NCI-H2107 treated with DMSO at 0.1 percent for 48 hours (cell line): Measurements from ENCODE around the gene NUF2.
A peak's percentile ranks its signal among the peaks of the same experiment; 100 is the strongest.
"Not testable (repeated sequence)": the region's sequence is repeated elsewhere in the genome, so short reads cannot be mapped to it uniquely, and the experiment has no call there.

ENCODE experiments used
- DNase-seq: peaks from one replicate; lab custom pipeline; 2025; ENCODE audit not compliant: unreplicated experiment; lab: John Stamatoyannopoulos, UW

NUF2 gene

DNA sequence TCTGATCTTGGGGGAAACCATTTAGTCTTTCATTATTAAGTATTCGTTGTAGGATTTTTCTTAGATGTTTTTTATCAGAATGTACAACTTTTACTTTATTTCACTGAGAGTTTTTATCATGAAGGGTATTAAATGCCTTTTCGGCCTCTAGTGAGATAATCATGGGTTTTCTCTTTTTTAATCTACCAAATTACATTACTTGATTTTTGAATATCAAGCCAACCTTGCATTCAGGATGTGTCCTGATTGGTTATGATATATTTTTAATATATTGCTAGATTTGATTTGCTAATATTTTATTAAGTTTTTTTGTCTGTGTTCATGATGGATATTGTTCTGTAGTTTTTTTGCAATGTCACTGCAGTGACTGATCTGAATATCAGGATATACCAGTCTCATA, 9.4 kb downstream of the NUF2 start:
- DNase-seq: no peak

DNA sequence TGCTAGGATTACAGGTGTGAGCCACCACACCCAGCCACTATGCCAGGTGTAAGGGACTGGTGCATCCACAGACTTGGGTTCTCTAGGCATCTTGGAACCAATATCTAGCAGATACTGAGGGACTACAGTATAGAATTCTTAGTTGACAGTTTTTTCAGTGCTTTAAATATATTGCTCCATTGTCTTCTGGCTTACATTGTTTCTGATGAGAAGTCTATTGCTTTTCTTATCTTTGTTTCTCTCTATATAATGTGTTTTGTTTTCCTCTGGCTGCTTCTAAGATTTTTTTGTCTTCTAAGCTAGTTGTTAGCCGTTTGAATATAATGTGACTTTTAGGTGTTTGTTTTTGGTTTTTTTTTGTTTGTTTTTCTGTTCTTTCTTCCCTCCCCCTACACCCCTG, 13.5 kb downstream of the NUF2 start:
- DNase-seq: no peak

DNA sequence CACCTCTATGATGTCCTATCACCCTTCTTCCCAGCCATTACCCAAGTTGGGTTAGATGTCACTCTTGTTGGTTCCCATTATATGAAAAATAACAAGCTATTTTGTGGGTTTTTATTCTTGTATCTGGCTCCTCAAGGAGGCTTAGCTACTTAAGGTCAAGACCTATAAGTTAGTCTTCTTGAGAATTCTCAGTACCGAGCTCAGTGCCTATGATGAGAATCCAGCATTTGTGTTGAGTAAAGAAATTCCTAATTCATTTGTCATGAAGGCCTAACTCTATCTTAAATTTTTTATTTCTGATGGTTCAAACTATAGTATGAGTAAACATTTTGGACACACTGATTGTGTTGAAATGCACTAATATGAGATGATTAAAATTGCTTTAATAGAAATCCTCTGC, 15.9 kb downstream of the NUF2 start:
- no peak for DNase-seq

DNA sequence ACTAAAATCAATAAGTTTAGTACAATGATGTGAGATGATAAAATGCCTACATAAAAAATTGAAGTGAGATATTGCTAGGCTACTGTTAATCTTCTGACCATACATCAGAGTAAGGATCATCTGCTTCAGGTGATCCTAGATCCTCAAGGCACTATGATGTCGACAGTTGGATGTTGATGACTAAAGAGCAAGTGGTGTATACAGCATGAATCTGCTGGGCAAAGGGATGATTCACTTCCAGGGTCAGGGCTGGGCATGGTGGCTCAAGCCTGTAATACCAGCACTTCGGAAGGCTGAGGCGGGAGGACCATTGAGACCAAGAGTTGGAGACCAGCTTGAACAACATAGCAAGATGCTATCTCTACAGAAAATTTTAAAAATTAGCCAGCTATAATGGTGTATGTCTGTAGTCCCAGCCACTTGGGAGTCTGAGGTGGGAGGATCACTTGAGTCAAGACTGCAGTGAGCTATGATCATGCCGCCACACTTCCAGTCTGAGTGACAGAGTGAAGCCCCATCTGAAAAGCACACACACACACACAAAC, 24.6 kb downstream of the NUF2 start:
- no peak for DNase-seq

DNA sequence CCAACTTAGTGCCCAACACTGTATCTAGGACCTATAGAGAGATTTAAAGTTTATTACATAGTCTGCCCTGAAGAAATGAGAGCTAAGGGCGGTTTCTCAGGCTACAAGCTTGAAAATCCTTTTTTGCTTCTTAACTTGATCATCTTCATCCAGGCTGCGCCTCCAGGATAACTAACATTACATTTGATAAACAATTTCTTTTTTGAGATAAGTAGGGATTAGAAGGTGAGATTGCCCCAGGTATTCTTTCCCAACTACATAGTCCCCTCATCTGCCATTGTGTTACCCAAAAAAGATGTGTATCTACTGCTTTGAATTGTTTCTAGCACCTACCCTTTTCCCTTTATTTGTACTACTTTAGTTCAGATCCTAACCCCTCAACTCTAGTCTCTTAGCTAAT, 25.4 kb downstream of the NUF2 start:
- DNase-seq: no peak

DNA sequence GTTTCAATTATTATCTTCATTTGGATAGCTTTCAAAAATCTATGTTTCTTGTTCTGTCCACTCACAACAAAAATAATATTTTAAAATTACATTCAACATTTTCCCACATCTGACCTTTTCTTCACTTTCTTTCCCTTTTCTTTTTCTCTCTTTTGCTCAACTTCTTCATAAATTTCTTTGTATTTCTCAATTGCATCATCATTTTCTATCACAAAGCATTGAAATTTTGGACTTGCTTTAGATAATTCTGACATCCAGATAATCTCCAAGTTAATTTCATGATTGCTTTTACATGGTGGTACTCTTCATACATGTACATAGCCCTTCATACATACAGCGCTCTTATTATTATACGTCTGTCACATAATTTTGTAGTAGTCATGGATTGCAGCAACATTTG, 30.2 kb downstream of the NUF2 start:
- no peak for DNase-seq

DNA sequence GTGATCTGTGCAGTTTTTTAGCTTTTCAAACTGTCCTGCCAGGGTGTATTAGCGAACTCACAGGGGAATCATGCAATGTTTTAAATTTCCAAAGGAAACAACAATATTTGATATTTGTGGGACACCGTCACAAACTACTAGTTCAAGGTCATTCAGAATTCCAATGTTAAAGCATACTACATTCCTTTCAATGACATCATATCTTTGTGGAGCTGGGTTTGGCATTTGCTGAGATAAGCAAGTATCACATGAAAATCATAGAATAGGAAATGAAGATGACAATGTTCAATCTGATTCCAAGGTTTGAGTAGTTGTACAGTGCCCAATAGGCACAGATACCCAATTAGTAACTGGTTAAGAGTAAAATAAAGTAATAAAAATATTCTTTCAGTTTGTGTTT, 35.6 kb downstream of the NUF2 start:
- no peak for DNase-seq

DNA sequence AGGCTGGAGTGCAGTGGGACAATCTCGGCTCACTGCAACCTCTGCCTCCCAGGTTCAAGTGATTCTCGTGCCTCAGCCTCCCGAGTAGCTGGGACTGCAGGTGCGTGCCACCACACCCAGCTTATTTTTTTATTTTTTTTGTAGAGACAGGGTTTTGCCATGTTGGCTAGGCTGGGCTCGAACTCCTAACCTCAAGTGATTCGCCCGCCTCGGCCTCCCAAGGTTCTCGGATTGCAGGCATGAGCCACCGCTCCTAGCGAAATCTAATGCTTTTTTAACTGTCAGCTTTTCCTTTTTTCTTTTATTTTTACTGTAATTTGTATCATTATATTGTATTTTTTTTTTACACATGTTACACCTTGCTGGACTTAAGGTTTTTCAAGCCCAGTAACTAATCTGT, 36.4 kb downstream of the NUF2 start:
- DNase-seq: not testable (repeated sequence)

DNA sequence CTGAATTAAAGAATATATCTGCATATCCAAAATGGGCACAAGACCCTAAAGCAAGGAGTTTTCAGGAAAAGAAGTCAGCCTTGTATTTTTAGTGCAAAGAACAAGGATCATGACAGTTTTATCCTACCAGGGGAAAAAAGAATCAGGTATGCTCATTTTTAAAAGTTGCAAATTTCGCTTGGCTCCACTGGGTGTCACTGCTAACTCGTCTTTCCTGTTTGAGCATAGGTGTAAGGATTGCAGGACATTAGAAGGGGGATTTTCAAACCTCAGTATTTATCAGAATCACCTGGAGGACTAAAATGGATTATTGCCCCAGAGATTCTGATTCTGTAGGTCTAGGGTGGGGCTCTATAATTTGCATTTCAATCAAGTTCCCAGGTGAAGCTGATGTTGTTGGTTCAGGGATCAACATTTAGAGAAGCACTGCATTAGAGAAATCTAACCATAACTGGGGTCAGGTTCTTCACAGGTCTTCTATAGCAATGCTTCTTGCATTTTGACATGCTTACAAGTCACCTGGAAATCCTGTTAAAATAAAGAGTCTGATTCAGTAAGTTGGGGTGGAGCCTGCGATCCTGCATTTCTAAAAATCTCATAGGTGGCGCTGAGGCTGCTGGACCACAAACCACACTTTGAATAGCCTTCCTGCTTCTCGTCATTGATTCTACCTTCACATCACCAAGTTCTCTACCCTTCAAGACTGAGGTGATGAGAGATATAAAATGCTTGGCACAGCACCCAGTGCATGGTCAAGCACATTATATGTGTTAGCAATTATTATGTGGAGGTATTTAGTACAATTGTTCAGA, 39.6 kb downstream of the NUF2 start:
- DNase-seq: peak; percentile 65

DNA sequence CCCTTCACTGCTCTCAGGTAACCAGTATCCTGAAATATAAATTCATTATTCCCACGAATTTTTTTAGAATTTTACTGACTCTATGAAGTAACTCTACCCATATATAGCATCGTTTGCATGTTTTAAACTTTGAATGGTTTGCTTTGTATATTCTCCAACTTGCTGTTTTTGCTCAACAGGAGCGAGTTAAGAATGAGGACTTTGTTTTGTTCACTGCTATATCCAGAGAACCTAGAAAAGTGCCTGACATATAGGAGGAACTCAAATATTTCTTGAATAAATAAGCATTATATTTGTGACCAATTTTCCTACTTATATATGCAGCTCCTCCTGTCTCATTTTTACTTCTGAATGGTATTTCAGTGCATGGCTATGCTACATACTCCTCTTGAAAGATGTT, 43.4 kb downstream of the NUF2 start:
- DNase-seq: no peak

DNA sequence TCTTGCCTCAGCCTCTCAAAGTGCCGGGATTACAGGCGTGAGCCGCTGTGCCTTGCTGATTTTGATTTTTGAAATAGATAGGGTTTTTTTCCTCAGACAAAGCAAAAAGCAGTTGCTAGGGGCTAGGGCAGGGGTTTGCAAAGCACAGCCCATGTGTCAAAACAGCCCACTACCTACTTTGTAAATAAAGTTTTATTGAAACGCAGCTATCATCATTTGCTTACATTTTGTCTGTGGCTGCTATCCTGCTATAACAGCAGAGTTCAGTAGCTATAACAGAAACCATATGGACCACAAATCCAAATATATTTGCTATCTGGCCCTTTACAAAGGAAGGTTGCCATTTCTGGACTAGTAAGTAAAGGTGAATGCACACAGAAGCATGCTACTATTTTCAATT, 44.8 kb downstream of the NUF2 start:
- no peak for DNase-seq

DNA sequence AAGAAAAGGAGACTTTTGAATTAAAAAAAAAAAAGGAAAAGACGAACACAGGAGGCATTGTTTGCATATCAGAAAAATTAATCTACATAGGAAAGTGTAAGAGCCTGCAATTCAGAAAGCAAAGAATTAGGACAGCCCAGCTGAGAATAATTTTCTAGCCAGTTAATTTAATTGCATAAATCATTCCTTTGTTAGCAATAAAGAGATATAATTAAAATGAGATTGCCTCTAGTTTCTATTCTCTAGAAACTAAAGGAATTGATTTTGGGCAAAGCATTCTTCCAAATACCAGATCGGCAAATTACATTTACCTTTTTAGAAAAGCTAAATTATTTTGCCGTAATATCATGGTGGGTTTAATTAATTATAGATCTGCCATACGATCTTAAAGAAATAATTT, 46.0 kb downstream of the NUF2 start:
- DNase-seq: no peak

DNA sequence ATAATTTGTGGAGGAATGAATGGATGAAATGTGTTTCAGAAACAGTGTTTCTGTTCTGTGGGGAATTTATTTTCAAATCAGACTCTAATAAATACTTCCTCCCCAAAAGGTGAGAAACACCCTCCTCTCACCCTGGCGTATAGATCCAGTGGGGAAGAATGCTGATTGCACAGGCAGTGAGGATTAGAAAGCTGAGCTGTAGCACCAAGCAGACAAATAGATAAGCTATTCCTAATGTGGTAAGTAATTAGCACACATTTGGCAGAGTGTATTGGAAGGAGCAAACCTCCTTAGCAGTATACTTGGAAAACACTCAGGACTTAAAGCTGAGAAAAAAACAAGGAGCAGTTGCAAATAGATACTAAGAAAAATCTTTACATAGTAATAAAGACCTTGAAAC, 50.8 kb downstream of the NUF2 start:
- DNase-seq: no peak

DNA sequence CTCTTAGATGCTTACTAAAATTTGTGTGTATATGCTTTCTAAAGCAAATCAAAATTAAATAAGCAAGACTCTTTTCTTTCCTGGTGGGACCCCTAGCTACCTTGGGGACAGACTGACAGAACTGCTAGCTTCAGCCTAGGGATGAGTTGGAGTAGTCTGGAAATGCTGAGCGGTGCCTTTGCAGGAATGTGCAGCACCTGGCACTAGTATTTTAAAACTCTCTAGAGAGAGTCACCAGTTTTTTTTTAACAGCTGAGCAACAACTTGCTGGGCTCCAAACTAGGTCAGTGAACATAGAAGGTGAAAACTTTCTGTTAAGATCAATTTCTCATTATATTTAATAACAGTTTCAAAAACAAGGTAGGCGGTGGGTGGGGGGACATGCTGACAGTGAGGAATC, 56.8 kb downstream of the NUF2 start:
- DNase-seq: no peak

DNA sequence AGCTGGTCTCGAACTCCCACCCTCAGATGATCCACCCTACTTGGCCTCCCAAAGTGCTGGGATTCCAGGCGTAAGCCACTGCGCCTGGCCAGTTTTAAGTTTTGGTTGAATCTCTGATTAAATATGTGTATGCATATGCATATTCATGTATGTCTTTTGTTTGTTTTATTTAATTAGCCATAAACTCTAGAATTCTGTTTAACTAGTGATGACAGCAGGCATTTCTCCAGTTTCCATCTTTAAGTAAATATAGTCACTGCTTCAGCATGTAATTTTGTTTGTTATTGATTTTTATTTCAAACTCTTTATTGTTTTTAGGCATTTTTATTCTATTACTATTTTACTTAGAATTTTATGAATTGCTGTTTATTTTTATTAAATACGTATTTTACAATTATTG, 58.0 kb downstream of the NUF2 start:
- no peak for DNase-seq

DNA sequence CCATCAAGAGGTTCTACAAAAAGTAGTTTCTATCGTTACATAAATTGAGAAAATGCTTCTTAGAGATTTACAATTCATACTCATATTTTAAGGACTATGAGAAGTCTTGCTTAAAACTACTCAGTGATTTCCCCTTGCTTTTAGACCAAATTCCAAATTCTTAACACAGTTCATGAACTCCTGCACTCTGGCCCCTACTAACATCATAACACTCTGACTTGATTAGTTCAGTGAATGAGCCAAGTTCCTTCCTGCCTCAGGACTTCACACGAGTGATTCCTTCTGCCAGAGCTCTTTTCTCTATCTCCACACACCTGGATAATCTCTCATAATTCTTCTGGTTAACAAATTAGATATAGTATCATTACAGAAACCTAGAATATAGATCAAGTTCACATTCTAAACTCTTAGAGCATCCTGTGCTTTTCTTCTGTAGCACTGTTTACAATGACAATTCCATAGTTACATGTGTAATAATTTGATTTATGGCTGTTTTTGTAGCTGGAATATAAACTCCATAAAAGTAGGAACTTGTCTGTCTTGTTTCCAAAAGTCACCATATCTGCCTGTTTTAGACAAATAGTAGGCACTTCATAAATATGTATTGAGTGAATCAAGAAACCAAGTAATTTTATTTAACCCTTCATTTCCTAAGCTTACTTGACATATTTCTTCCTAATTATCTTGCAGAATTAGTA, 59.9 kb downstream of the NUF2 start:
- DNase-seq: no peak

DNA sequence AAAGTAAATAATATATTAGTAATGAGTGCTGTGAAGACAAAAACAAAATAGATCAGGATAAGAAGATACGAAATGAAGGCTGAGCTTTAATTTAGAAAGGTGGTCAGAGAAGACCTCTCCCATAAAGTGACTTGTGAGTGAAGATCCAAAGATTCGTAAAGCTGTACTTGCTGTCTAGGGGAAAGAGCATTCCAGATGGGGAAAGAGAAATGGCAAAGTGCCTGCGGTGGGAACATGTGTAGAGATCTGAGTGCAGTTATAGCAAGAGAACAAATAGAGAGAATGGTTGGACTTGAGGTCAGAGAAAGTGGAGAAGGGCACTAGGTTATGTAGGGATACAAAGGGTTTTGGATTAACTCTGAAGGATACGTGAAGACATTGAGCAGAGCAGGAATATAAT, 60.6 kb downstream of the NUF2 start:
- DNase-seq: no peak

DNA sequence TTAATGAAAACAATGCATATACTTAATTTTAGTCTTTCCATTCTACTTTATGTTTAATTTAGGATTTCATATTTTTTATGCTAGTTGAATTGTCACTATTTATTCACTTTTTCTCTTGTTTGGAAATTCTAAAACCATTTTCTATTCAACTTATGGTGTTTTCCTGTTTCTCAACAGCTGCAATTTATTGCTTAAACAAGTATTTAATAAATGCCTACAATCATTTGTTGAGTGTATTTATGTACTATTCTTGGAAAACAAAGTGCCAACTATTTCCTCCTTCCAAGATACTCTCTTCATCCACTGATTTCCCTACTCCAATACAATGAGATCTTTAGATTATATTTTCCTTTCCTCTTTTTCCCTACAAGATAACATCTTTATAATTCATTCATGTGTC, 65.4 kb downstream of the NUF2 start:
- no peak for DNase-seq

DNA sequence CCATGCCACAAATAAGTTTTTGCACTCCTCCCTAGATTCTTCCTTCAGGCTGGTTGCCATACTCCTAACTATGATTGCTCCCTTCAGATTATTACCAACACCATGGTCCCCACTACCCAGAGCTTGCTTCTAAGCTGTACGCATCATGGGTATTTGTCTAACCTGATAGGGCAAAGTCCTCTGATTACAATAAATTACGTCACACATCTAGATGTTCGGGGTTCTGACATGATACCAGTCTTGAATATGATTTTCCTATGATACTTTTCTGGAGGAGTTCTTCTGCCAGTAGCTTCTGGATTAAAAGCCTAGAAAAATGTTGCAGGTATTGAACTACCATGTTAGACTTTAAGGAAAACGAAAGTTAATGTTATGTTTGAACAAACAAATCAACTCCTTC, 67.2 kb downstream of the NUF2 start:
- no peak for DNase-seq

DNA sequence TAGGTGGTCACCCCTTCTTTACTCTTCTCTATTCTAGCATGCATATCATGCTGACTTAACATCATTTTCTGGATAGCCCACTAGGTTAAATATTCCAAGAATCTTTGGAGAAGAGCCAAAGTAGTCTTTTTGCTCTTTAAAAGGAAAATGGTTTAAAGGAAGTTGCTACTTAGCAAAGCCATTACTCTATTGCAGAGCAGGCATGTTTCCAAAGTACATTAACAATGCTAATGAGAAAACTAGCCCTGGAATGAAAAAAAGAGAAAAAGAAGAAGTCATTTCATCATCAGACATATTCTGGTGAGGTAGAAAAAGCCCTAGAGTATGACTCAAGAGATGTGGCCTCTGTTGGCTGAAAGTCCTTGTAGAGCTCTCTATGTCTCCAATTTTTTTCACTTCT, 74.0 kb downstream of the NUF2 start:
- no peak for DNase-seq

DNA sequence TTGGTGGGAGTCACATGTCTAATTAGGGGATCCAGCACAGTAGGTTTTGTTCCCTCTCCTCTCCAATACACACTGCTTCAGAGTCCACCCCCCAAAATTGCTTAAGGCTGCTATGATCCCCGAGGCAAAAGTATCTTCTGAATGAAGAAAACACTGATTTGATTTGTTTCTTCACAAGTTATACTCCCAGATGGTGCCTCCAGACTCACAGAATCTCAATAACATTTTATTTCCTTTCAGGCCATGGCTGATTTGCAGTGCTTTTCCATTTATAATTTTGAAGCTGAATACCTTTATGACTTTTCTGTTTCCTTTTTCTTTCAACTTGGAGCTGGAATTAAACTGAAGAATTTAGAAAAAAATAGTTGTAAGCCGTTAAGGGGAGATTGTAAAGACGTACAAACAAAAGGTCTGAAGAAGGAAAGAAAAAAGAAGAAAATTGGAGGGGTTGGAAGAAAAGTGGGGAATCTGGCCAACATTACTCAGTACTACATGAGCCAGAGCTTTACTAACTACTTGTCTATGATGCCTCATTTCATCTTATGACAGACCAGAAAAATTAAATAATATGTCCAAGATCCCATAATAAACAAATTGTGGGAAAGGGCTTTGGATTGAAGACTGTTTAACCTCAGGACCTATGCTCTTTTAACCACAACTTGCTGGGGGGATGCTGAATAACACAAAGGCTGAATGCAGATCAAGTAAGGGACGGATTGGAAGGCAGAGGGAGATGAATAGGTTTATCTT, 75.9 kb downstream of the NUF2 start:
- no peak for DNase-seq

DNA sequence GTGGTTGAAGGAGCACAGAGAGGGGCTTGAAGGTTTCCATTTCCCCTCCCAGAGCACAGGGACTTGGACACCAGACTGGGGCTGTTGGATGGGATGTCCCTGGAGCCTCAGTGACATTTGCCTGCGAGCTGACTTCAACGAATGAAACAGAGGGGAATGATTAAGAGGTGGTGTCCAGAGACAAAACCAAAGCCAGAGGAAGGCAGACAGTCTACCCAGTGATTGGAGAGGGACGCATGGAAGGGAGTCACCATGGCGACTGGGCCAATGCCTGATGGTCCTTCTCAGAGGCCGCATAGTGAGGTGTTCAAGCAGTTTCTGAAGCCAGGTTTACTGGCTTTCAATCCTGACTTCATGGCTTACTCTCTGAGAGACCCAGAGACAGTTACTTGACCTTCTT, 77.2 kb downstream of the NUF2 start:
- no peak for DNase-seq
